HEK293 (cell line): Measurements from ENCODE around the gene RPS15.

Experiments used
- CTCF ChIA-PET: fragments of 350-600 bp; formaldehyde crosslinking; extraction: SDS; loops from one replicate; lab custom pipeline; 2021; ENCODE audit warnings: antibody characterized with exemption; lab: Yijun Ruan, JAX
- POLR2A ChIA-PET: fragments of 300-600 bp; formaldehyde crosslinking; extraction: SDS; loops from one replicate; lab custom pipeline; 2020; ENCODE audit warnings: antibody characterized with exemption, inconsistent platforms; lab: Yijun Ruan, JAX
- H3K27ac ChIP-seq: fragments of 200-500 bp; sonication (Bioruptor generic); 2 replicates; pipeline ENCODE4 v1.5.1; 2014; ENCODE audit warnings: low read depth, low read length, control low read depth, inconsistent platforms; ENCODE audit errors: extremely low read depth
- H3K36me3 ChIP-seq, 2 experiments: fragments of 200-500 bp in 1 of 2; sonication (Bioruptor generic) in 1 of 2; 1 replicate in 1 of 2; 2 replicates in 1 of 2; pipeline ENCODE4 v1.5.1; 2014 to 2017; ENCODE audit warnings: inconsistent platforms in 2 of 2, low read length in 2 of 2; ENCODE audit not compliant: control insufficient read depth in 2 of 2, insufficient read depth in 1 of 2
- H3K4me1 ChIP-seq: fragments of 200-500 bp; sonication (Bioruptor generic); 2 replicates; pipeline ENCODE4 v1.5.1; 2014; ENCODE audit warnings: mild to moderate bottlenecking, low read length, inconsistent platforms; ENCODE audit not compliant: control insufficient read depth, insufficient read depth
- H3K4me3 ChIP-seq: 2 replicates; pipeline ENCODE4 v1.5.1; 2011; ENCODE audit warnings: low read depth, mild to moderate bottlenecking, control low read depth, low read length, moderate library complexity
- H3K9me3 ChIP-seq: fragments of 200-500 bp; sonication (Bioruptor generic); 2 replicates; pipeline ENCODE4 v1.5.1; 2014; ENCODE audit warnings: low read depth, low read length, inconsistent platforms; ENCODE audit not compliant: control insufficient read depth, insufficient read depth
- KLF9 ChIP-seq: fragments of 450-650 bp; formaldehyde crosslinking; IDR thresholded peaks from 2 replicates; pipeline ENCODE4 v1.5.1; 2016; ENCODE audit warnings: missing biosample characterization, missing genetic modification characterization, low read depth
- PATZ1 ChIP-seq: fragments of 450-650 bp; formaldehyde crosslinking; IDR thresholded peaks from 2 replicates; pipeline ENCODE4 v1.5.1; 2016; ENCODE audit warnings: missing biosample characterization, missing genetic modification characterization
- YY1 ChIP-seq: fragments of 450-650 bp; formaldehyde crosslinking; IDR thresholded peaks from 2 replicates; pipeline ENCODE4 v1.5.1; 2018; ENCODE audit warnings: missing biosample characterization, missing genetic modification characterization
- ZBTB20 ChIP-seq: fragments of 450-650 bp; formaldehyde crosslinking; IDR thresholded peaks from 2 replicates; pipeline ENCODE4 v1.5.1; 2016; ENCODE audit warnings: missing biosample characterization, missing genetic modification characterization
- ZFP37 ChIP-seq: fragments of 450-650 bp; formaldehyde crosslinking; IDR thresholded peaks from 2 replicates; pipeline ENCODE4 v1.5.1; 2016; ENCODE audit warnings: missing biosample characterization, missing genetic modification characterization
- ZNF10 ChIP-seq: fragments of 450-650 bp; formaldehyde crosslinking; IDR thresholded peaks from 2 replicates; pipeline ENCODE4 v1.5.1; 2017; ENCODE audit warnings: missing biosample characterization, missing genetic modification characterization
- ZNF121 ChIP-seq: fragments of 450-650 bp; formaldehyde crosslinking; IDR thresholded peaks from 2 replicates; pipeline ENCODE4 v1.5.1; 2016; ENCODE audit warnings: missing biosample characterization, missing genetic modification characterization
- ZNF23 ChIP-seq: fragments of 450-650 bp; formaldehyde crosslinking; IDR thresholded peaks from 2 replicates; pipeline ENCODE4 v1.5.1; 2016; ENCODE audit warnings: missing biosample characterization, missing genetic modification characterization, borderline replicate concordance
- ZNF24 ChIP-seq: fragments of 450-650 bp; formaldehyde crosslinking; IDR thresholded peaks from 2 replicates; pipeline ENCODE4 v1.5.1; 2016; ENCODE audit warnings: missing biosample characterization, missing genetic modification characterization
- ZNF335 ChIP-seq: fragments of 450-650 bp; formaldehyde crosslinking; conservative IDR thresholded peaks from 2 replicates; pipeline ENCODE4 v1.5.1; 2016; ENCODE audit warnings: missing biosample characterization, missing genetic modification characterization
- ZNF354C ChIP-seq: fragments of 450-650 bp; formaldehyde crosslinking; IDR thresholded peaks from 2 replicates; pipeline ENCODE4 v1.5.1; 2016; ENCODE audit warnings: missing biosample characterization, missing genetic modification characterization, low read depth, borderline replicate concordance
- ZNF394 ChIP-seq: fragments of 450-650 bp; formaldehyde crosslinking; IDR thresholded peaks from 2 replicates; pipeline ENCODE4 v1.5.1; 2016; ENCODE audit warnings: missing biosample characterization, missing genetic modification characterization, mild to moderate bottlenecking, moderate library complexity, borderline replicate concordance
- ZNF488 ChIP-seq: fragments of 450-650 bp; formaldehyde crosslinking; IDR thresholded peaks from 2 replicates; pipeline ENCODE4 v1.5.1; 2016; ENCODE audit warnings: missing biosample characterization, missing genetic modification characterization
- ZNF580 ChIP-seq: fragments of 450-650 bp; formaldehyde crosslinking; IDR thresholded peaks from 2 replicates; pipeline ENCODE4 v1.5.1; 2016; ENCODE audit warnings: missing biosample characterization, missing genetic modification characterization
- ZNF664 ChIP-seq: fragments of 450-650 bp; formaldehyde crosslinking; IDR thresholded peaks from 2 replicates; pipeline ENCODE4 v1.5.1; 2016; ENCODE audit warnings: missing biosample characterization, missing genetic modification characterization
- ZNF76 ChIP-seq: fragments of 450-650 bp; formaldehyde crosslinking; IDR thresholded peaks from 2 replicates; pipeline ENCODE4; 2016; ENCODE audit warnings: low read depth, missing biosample characterization, missing genetic modification characterization, borderline replicate concordance
- ZNF785 ChIP-seq: fragments of 450-650 bp; formaldehyde crosslinking; IDR thresholded peaks from 2 replicates; pipeline ENCODE4 v1.5.1; 2016; ENCODE audit warnings: missing biosample characterization, missing genetic modification characterization
- ZNF843 ChIP-seq: fragments of 450-650 bp; formaldehyde crosslinking; IDR thresholded peaks from 2 replicates; pipeline ENCODE4 v1.5.1; 2016; ENCODE audit warnings: missing biosample characterization, missing genetic modification characterization
- ZSCAN16 ChIP-seq: fragments of 450-650 bp; formaldehyde crosslinking; IDR thresholded peaks from 2 replicates; pipeline ENCODE4 v1.5.1; 2016; ENCODE audit warnings: missing biosample characterization, missing genetic modification characterization
- ZXDB ChIP-seq: fragments of 450-650 bp; formaldehyde crosslinking; IDR thresholded peaks from 2 replicates; pipeline ENCODE4 v1.5.1; 2016; ENCODE audit warnings: missing biosample characterization, missing genetic modification characterization
- TF ChIP-seq, protein P1 (sequence below): fragments of 450-650 bp; formaldehyde crosslinking; IDR thresholded peaks from 2 replicates; pipeline ENCODE4 v1.5.1; 2016; ENCODE audit warnings: missing biosample characterization, missing genetic modification characterization
- TF ChIP-seq, protein P2 (sequence below): fragments of 450-650 bp; formaldehyde crosslinking; IDR thresholded peaks from 2 replicates; pipeline ENCODE4 v1.5.1; 2016; ENCODE audit warnings: missing biosample characterization, missing genetic modification characterization
- TF ChIP-seq, protein P3 (sequence below): fragments of 450-650 bp; formaldehyde crosslinking; IDR thresholded peaks from 2 replicates; pipeline ENCODE4 v1.5.1; 2016; ENCODE audit warnings: missing biosample characterization, missing genetic modification characterization

Gene RPS15

GRCh38 chr19:1438035-1438932 is at the start of gene RPS15:
TSS of gene RPS15 (plus strand) at chr19:1438396. CDS start at chr19:1438426, 30 bp downstream.
- Histone ChIP-seq H3K4me1 (peaks cover 14% of the 10 kb centered on the region), H3K9me3 (no peaks in the 10 kb centered on the region), H3K27ac (peak within 1 kb of the TSS; percentile 100), H3K36me3 (peaks cover 15 to 60% of the 10 kb centered on the region in 2 experiments; a peak in 2 of 3 replicates), H3K4me3 (peak within 1 kb of the TSS; percentile 92)
- ChIA-PET CTCF (interaction anchor here (1.0 to 1.3 kb wide), 2 partner anchors 13 to 180 kb away, joined by 3 to 4 read pairs; no protein-coding TSS in a partner anchor), POLR2A (interaction anchor here (0.6 to 1.8 kb wide), 3 partner anchors 26 to 169 kb away, joined by 3 to 7 read pairs (median 3); partner anchors contain the start of gene CIRBP)
- TF ChIP-seq ZNF843 (tag by site-specific recombination) (peak; percentile 85), ZNF664 (tag by site-specific recombination) (0 out of 2 replicates have a peak, but pooled peaks have one; percentile 52), ZXDB (tag by site-specific recombination) (peak; percentile 96), ZNF23 (peak; percentile 51; the same call in 1 of the 2 replicates), ZNF488 (tag by site-specific recombination) (peak; percentile 46; the same call in 1 of the 2 replicates), ZNF354C (tag by site-specific recombination) (no peak), ZNF121 (peak; percentile 45; the same call in 1 of the 2 replicates), PATZ1 (peak; percentile 62), ZSCAN16 (tag by site-specific recombination) (0 out of 2 replicates have a peak, but pooled peaks have one; percentile 47), ZNF394 (tag by site-specific recombination) (peak; percentile 73), YY1 (tag by site-specific recombination) (peak; percentile 86), ZNF580 (tag by site-specific recombination) (peak; percentile 88), ZNF76 (peak; percentile 85), ZFP37 (tag by site-specific recombination) (peak; percentile 94; the same call in 1 of the 2 replicates), ZNF24 (peak; percentile 88), KLF9 (peak; percentile 90), ZNF10 (tag by site-specific recombination) (no peak), ZNF785 (no peak; the same call in none of the 2 replicates), ZBTB20 (tag by site-specific recombination) (peak; percentile 39; the same call in 1 of the 2 replicates), ZNF335 (peak; percentile 44)
- TF ChIP-seq, protein P1, sequence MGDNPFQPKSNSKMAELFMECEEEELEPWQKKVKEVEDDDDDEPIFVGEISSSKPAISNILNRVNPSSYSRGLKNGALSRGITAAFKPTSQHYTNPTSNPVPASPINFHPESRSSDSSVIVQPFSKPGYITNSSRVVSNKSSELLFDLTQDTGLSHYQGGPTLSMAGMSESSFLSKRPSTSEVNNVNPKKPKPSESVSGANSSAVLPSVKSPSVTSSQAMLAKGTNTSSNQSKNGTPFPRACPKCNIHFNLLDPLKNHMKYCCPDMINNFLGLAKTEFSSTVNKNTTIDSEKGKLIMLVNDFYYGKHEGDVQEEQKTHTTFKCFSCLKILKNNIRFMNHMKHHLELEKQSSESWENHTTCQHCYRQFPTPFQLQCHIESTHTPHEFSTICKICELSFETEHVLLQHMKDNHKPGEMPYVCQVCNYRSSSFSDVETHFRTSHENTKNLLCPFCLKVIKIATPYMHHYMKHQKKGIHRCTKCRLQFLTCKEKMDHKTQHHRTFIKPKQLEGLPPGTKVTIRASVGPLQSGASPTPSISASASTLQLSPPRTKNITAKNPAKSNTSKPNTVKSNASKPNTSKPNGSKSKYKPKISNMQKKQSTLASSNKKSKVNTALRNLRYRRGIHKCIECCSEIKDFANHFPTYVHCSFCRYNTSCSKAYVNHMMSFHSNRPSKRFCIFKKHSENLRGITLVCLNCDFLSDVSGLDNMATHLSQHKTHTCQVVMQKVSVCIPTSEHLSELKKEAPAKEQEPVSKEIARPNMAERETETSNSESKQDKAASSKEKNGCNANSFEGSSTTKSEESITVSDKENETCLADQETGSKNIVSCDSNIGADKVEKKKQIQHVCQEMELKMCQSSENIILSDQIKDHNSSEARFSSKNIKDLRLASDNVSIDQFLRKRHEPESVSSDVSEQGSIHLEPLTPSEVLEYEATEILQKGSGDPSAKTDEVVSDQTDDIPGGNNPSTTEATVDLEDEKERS (tag by site-specific recombination) = peak; percentile 65; the same call in 1 of the 2 replicates
- TF ChIP-seq, protein P2, sequence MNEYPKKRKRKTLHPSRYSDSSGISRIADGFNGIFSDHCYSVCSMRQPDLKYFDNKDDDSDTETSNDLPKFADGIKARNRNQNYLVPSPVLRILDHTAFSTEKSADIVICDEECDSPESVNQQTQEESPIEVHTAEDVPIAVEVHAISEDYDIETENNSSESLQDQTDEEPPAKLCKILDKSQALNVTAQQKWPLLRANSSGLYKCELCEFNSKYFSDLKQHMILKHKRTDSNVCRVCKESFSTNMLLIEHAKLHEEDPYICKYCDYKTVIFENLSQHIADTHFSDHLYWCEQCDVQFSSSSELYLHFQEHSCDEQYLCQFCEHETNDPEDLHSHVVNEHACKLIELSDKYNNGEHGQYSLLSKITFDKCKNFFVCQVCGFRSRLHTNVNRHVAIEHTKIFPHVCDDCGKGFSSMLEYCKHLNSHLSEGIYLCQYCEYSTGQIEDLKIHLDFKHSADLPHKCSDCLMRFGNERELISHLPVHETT = peak; percentile 94
- TF ChIP-seq, protein P3, sequence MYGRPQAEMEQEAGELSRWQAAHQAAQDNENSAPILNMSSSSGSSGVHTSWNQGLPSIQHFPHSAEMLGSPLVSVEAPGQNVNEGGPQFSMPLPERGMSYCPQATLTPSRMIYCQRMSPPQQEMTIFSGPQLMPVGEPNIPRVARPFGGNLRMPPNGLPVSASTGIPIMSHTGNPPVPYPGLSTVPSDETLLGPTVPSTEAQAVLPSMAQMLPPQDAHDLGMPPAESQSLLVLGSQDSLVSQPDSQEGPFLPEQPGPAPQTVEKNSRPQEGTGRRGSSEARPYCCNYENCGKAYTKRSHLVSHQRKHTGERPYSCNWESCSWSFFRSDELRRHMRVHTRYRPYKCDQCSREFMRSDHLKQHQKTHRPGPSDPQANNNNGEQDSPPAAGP (tag by site-specific recombination) = peak; percentile 89; the same call in 1 of the 2 replicates
